ENCODE measurements around the gene GLT6D1.

- TF ChIP-seq CTCF (IDR thresholded peaks at IDR 0.05) (no peak), EP300 (IDR thresholded peaks at IDR 0.05) (no peak)
Observed at GRCh38 chr9:135584934-135585333, 54.4 kb downstream of the GLT6D1 start.
